Fibroblast of skin of right quadriceps (primary cell): ENCODE data around the gene ADGRF3.
"Not testable (repeated sequence)": the region's sequence is repeated elsewhere in the genome, so short reads cannot be mapped to it uniquely, and the experiment has no call there.

Source experiments
- DNase-seq: peaks from one replicate; pipeline ENCODE4 v3.0.0-alpha.2; 2013

ADGRF3 gene

GRCh38 chr2:26347286-26347865 lies 787 bp upstream of the ADGRF3 start:
- DNase-seq: peak; percentile 17

GRCh38 chr2:26345545-26346453 lies 790 bp downstream of the ADGRF3 start, which contains the start of gene SELENOI:
TSS of gene SELENOI (plus strand) at chr2:26346143. CDS start at chr2:26346233, 90 bp downstream.
- peak; percentile 99 for DNase-seq

GRCh38 chr2:26345283-26345544 lies 1.4 kb downstream of the ADGRF3 start:
- DNase-seq: no peak

GRCh38 chr2:26344581-26345282 lies 1.9 kb downstream of the ADGRF3 start:
- peak; percentile 18 for DNase-seq

- no peak for DNase-seq
Measured at GRCh38 chr2:26340831-26341230, 5.8 kb downstream of the ADGRF3 start.

GRCh38 chr2:26337298-26337697 lies 9.3 kb downstream of the ADGRF3 start:
- no peak for DNase-seq

DNA sequence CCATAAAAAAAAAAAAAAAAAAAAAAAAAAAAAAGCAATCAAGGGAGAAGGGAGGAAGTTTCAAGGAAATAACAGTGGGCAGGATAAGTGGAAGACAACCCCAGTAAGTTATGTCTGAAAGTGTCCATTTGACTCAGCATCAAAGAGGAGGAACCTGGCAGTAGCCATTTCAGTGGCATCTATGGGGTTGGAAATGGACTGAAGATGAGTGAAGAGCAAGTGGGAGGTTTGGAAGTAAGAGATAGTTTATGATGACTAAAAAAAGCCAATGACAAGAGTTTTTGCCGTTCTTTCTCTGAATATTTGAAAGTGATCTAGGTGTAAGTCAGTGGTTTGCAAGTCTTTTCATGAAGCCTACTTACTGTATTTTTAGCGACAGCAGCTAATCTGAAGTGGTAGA lies 9.9 kb downstream of the ADGRF3 start:
- no peak for DNase-seq

DNA sequence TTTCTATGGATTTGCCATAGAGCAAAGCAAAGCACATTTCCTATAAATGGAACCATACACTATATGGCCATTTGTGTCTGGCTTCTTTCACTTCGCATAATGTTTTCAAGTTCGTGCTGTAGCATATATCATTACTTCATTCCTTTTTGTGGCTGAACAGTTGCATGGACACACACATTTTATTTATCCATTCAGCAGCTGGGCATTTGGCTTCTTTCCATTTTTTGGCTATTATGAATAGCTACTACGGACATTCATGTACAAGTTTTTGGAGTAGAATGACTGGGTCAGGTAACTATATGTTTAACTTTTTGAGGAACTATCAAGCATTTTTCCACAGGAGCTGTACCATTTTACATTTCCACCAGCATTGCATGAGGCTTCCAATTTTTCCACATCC lies 11.4 kb downstream of the ADGRF3 start:
- no peak for DNase-seq

DNA sequence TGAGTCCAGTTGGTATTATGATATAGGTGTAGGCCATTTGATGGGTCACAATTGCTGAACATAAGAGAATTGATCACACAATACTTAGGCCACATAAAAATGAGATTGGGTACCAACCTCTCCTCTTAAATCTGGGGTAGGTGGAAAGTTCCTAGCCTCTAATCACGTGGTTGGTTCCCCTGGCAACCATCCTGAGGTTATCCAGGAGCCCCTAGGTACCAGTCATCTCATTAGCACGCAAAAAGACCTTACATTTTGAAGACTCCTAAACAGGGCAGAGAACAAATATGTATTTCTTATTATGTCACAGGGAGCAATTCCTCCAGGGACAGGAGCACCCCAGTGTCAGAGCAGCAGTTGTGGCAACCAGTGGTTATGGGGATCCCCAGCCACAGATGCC lies 13.3 kb downstream of the ADGRF3 start:
- DNase-seq: no peak

DNA sequence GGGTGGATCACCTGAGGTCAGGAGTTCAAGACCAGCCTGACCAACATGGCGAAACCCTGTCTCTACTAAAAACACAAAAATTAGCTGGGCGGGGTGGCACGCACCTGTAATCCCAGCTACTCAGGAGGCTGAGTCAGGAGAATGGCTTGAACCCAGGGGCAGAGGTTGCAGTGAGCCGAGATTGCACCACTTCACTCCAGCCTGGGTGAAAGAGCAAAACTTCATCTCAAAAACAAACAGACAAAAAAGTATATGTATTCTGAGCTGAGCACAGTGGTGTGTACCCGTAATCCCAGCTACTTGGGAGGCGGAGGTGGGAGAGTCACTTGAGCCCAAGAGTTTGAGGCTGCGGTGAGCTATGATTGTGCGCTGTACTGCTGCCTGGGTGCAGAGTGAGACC lies 15.3 kb downstream of the ADGRF3 start:
- DNase-seq: not testable (repeated sequence)

GRCh38 chr2:26330604-26331003 lies 16.0 kb downstream of the ADGRF3 start:
- DNase-seq: peak; percentile 20

- DNase-seq: peak; percentile 70
Measured at GRCh38 chr2:26330114-26330549, 16.5 kb downstream of the ADGRF3 start.

DNA sequence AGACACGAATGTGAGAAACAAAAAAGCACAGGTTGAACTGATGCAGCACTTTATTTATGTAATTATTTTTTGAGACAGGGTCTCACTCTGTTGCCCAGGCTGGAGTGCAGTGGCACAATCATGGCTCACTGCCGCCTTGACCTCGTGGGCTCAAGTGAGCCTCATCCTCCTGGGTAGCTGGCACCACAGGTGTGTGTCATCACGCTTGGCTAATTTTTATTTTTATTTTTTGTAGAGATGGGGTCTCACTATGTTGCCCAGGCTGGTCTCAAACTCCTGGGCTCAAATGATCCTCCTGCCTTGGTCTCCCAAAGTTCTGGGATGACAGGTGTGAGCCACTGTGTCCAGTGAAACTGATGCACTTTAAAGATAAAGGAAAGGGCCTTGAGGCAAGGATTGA lies 17.5 kb downstream of the ADGRF3 start:
- DNase-seq: not testable (repeated sequence)

DNA sequence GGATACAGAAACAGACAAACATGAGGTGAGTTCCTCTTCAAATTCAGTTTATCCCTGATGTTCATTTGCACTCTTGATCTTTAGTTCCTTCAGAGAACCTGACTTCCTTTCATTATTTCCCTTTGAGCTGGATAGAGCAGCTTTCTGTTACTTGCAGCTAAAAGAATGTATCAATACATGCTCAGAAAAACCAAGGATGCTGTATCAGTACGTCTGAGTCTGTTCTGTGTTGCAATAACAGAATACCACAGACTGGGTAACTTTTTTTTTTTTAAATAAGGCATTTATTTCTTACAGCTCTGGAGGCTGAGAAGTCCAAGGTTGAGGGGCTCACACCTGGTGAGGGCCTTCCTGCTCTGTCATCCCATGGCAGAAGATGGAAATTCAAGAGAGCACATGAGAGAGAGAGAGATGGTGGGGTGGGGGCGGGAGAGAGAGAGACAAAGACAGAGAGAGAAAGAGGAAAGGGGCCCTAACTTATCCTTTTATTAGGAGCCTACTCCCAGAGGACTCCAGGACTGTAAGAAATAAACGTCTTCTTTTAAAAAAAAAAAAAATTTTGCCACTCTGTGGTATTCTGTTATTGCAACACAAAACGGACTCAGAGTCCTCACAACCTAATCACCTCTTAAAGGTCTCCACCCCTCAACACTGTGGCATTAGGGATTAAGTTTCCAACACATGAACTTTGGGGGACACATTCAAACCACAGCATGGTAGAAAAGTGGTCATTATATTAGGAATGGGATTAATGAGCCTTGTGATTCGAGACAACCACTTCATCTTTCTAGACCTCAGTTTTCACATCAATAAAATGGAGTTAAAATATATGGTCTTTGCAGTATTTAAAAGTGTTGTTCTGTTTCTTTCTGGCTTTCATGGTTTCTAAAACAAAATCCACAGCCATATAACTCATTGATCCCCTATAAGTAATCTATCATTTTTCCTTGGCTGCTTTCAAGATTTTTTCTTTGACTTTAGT lies 19.0 kb downstream of the ADGRF3 start:
- peak; percentile 24 for DNase-seq

DNA sequence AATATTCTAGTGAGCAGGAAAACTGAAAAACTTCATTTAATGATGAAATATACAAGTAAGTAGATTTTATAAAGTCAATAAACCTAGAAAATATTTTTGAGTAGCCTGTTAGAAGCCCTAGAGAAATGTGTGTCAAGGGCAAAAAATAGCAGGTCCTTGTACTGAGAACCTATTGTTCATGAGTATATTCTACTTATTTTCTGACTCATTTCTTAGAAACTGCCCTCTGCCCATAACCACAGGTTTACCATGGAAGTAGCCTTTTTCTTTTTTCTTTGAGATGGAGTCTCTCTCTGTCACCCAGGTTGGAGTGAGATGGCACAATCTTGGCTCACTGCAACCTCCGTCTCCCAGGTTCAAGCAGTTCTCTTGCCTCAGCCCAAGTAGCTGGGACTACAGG lies 20.1 kb downstream of the ADGRF3 start:
- no peak for DNase-seq

DNA sequence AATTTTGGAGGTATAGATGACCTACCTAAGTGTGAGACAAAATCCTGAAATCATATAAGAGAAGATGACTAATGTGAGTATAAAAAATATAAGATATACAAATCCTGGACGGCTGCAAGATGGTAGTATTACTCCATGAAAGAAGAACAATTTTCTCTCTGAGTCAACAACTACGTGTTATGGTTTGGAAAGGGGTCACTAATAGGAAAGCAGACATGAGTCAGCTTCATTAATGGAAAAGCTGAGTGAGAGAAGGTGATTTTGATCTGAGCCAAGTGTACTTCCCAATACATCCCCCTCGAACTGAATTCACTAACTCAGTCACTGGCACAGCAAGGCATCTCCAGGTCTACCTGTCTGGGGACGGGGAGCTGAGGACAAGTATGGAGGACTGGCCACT lies 20.7 kb downstream of the ADGRF3 start:
- peak; percentile 22 for DNase-seq

DNA sequence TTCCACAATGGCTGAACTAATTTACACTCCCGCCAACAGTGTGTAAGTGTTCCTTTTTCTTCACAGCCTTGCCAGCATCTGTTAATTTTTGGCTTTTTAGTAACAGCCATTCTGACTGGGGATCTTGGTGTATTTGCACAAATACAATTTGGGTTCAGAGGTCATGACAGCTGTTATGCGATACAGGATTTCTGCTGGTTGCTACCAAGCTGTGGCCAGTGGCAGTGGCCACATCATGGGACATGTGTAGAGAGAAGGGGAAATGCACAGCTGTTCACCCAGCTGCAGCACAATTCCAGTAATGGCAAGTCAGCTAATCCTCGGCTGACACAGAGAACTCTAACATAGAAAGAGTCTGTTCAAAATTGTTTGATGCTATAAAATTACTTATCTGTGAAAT lies 21.7 kb downstream of the ADGRF3 start:
- no peak for DNase-seq

- not testable (repeated sequence) for DNase-seq
Measured at GRCh38 chr2:26324479-26324878, 22.1 kb downstream of the ADGRF3 start.

DNA sequence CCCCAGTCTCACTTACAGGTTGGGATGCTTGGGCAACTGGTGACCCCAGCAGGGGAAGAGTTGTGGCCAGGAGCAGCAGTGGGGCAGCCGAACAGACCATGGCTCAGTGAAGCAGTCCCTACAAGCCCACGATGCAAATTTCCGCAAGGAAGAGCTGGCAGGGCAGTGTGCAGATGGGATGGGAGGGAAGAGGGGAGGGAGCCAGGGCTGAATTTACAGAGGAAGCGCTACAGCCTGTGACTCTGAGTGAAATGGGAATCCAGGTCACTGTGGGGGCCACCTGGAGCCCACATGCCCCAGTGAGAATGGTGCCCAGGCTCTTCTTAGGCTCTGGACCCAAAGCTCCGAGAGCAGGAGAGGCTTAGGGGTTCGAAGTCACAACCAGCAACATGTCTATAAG lies 27.6 kb downstream of the ADGRF3 start:
- DNase-seq: no peak

GRCh38 chr2:26317377-26318105 lies 29.0 kb downstream of the ADGRF3 start:
- DNase-seq: no peak

DNA sequence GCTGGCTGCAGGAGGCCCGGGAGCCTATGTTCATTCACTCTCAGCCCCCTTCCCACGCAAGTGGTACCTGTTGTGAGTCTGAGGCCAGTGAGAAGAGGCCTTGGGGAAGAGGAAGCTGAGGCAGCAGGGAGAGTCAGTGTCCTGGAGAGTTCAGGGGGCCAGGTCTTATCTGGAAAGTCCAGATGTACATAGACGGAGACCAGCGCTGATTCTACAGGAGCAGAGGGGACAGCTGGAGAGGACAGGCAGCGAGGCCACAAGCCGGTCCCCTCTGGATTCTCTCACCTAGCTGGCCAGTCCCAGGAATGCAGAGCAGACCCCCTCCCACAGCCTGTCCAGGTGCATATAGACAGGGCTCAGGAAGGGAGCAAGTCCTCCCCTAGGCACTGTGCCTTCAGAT lies 29.7 kb downstream of the ADGRF3 start:
- no peak for DNase-seq

- no peak for DNase-seq
Measured at GRCh38 chr2:26316041-26316440, 30.5 kb downstream of the ADGRF3 start.
